Measurements from ENCODE around the gene SPANXN3.

- TF ChIP-seq POLR2AphosphoS5 (IDR thresholded peaks at IDR 0.05) (no peak), POLR2A (IDR thresholded peaks at IDR 0.05) (no peak)
Observed at GRCh38 chrX:143536176-143536575, 18.9 kb upstream of the SPANXN3 start.

All from stomach (tissue), 4 donors.